HG03469 (cell line): ENCODE results near the gene RFX8.
"Not testable (repeated sequence)": the region's sequence is repeated elsewhere in the genome, so short reads cannot be mapped to it uniquely, and the experiment has no call there.

Source experiments
- ATAC-seq: cut with Tn5 transposase; IDR thresholded peaks from one replicate; pipeline ENCODE4 v1.9.1; 2021; ENCODE audit warnings: mild to moderate bottlenecking, moderate library complexity, moderate number of reproducible peaks; ENCODE audit not compliant: unreplicated experiment

RFX8 gene

DNA sequence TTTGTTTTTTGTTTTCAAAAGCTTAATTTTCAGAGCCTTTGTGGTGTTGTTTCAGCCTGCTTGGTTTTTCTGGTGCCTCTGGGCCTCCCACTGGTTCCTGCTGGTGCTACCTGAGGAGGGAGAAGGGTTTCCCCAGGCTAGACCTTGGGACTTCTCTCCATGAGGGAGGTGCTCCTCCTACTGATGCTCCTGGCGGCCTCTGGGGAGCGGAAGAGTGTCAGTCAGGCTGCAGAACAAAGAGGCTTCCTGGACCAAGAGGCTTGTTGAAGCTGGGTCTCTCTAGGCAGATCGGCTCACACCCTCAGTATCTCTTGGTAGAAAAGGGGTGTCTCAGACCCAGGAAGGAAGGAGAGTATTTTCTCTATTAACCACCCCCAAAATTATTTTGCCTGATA is 32.2 kb downstream of the RFX8 start:
- no peak for ATAC-seq

- ATAC-seq = no peak
Observed at GRCh38 chr2:101442042-101442666, 32.8 kb downstream of the RFX8 start.

- no peak for ATAC-seq
Observed at GRCh38 chr2:101440127-101440738, 34.7 kb downstream of the RFX8 start.

DNA sequence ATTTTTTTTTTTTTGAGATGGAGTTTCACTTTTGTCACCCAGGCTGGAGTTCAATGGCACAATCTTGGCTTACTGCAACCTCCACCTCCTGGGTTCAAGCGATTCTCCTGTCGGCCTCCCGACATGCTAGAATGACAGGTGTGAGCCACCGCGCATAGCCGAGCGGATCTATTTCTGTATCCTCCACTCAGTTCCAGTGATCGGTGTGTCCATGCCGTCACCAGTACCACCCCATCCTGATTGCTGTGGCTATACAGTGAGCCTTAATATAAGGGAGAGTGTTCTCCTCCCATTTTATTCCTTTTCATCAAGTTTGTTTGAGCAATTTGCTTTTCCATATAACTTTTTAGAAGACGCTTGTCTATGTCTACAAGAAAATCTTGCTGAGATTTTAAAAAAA is 35.2 kb downstream of the RFX8 start:
- ATAC-seq = no peak

GRCh38 chr2:101438555-101438954 is 36.4 kb downstream of the RFX8 start:
- ATAC-seq = not testable (repeated sequence)

- ATAC-seq = no peak
Observed at GRCh38 chr2:101435001-101435862, 39.7 kb downstream of the RFX8 start.

- no peak for ATAC-seq
Observed at GRCh38 chr2:101433465-101433864, 41.4 kb downstream of the RFX8 start.

- no peak for ATAC-seq
Observed at GRCh38 chr2:101432411-101433181, 42.3 kb downstream of the RFX8 start.

GRCh38 chr2:101431486-101431885 is 43.4 kb downstream of the RFX8 start:
- ATAC-seq = no peak

DNA sequence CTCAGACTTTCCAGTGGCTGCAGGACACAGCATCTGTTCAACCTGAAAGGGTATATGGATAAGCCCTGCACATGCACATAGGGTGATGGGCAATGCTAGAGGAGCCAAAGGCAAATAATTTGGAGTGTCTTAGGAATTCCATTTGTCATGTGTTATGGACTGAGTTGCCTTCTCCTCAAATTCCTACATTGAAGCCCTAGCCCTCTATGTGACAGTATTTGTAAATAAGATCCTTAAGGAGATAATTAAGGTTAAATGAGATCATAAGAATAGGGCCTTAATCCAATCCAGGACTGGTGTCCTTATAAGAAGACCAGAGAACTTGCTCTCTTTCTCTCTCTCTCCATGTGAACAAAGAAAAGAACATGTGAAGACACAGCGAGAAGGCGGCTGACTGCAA is 44.8 kb downstream of the RFX8 start:
- ATAC-seq = no peak

- no peak for ATAC-seq
Observed at GRCh38 chr2:101429453-101429852, 45.5 kb downstream of the RFX8 start.

GRCh38 chr2:101428422-101429176 is 46.3 kb downstream of the RFX8 start:
- no peak for ATAC-seq

DNA sequence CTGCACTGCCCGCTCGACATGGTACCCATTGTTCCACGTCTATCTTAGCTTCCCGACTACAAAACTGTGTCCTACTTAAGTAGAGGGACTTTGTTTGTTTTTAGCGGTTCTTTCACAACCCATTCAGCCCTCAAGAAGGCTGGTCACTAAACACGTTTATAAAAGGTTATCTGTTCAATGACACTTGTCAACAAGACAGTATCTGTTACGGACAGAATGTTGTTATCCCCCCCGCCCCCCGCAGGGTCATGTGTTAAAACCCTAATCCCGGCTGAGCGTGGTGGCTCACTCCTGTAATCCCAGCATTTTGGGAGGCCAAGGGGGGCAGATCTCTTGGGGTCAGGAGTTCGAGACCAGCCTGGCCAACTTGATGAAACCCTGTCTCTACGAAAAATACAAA is 47.2 kb downstream of the RFX8 start:
- no peak for ATAC-seq

- no peak for ATAC-seq
Observed at GRCh38 chr2:101427240-101427639, 47.7 kb downstream of the RFX8 start.

- ATAC-seq = no peak
Observed at GRCh38 chr2:101426822-101427221, 48.1 kb downstream of the RFX8 start.

DNA sequence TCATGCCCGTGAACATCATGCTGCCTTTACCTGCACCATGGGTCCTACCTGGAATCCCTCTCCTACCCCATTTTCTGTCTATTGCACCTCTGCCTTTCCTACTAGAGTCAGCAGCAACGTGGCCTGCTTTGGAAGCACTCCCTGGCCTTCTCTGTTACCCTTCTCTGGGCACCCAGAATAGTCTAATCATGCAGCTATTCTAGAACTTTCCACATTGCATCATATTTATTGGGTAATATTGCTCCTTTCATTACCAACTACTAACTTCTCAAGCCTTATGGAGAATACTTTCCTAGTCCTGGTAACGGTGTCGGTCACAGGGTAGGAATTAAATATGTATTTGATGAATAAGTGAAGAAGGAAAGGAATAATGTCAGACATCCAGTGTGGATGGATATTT is 54.3 kb downstream of the RFX8 start:
- no peak for ATAC-seq

GRCh38 chr2:101419096-101419663 is 55.7 kb downstream of the RFX8 start:
- no peak for ATAC-seq

GRCh38 chr2:101418460-101419095 is 56.3 kb downstream of the RFX8 start:
- ATAC-seq = no peak

- ATAC-seq = no peak
Observed at GRCh38 chr2:101416609-101417008, 58.3 kb downstream of the RFX8 start.

GRCh38 chr2:101415884-101416283 is 59.0 kb downstream of the RFX8 start:
- no peak for ATAC-seq
